H9 (cell line): ENCODE data around the gene HSPB1. TPM values are rescaled to one million over a fixed set of nuclear protein-coding genes. Genes with fewer than 3 reads are reported as not detected.
"Not testable (repeated sequence)": the region's sequence is repeated elsewhere in the genome, so short reads cannot be mapped to it uniquely, and the experiment has no call there.

Source experiments
- DNase-seq: peaks from one replicate; pipeline ENCODE4 v3.0.0-alpha.2; 2017
- H2AFZ ChIP-seq: one replicate; pipeline ENCODE4 v1.6.1; 2013; ENCODE audit warnings: mild to moderate bottlenecking, low read length, control low read depth, moderate library complexity
- H2AK5ac ChIP-seq: 2 replicates; pipeline ENCODE4 v1.6.1; 2013; ENCODE audit warnings: low read length, control low read depth, mixed read lengths; ENCODE audit not compliant: insufficient read length
- H2BK120ac ChIP-seq: one replicate; pipeline ENCODE4 v1.6.1; 2013; ENCODE audit warnings: low read depth, mild to moderate bottlenecking, low read length, control low read depth, inconsistent platforms; ENCODE audit not compliant: poor library complexity, severe bottlenecking
- H2BK12ac ChIP-seq: 2 replicates; pipeline ENCODE4 v1.6.1; 2013; ENCODE audit warnings: low read length, control low read depth, mixed read lengths, low read depth; ENCODE audit not compliant: insufficient read length
- H2BK15ac ChIP-seq: 2 replicates; pipeline ENCODE4 v1.6.1; 2013; ENCODE audit warnings: low read depth, low read length, control low read depth
- H2BK20ac ChIP-seq: one replicate; pipeline ENCODE4 v1.6.1; 2013; ENCODE audit warnings: low read depth, mild to moderate bottlenecking, low read length, control low read depth, inconsistent platforms; ENCODE audit not compliant: poor library complexity, severe bottlenecking
- H2BK5ac ChIP-seq: 2 replicates; pipeline ENCODE4 v1.6.1; 2013; ENCODE audit warnings: low read length, control low read depth, mixed read lengths; ENCODE audit not compliant: insufficient read length
- H3K14ac ChIP-seq: 2 replicates; pipeline ENCODE4 v1.6.1; 2013; ENCODE audit warnings: low read length, control low read depth; ENCODE audit not compliant: insufficient read depth
- H3K18ac ChIP-seq: 2 replicates; pipeline ENCODE4 v1.6.1; 2013; ENCODE audit warnings: low read depth, mild to moderate bottlenecking, mixed read lengths, low read length, control low read depth; ENCODE audit not compliant: insufficient read length
- H3K23ac ChIP-seq: 2 replicates; pipeline ENCODE4 v1.6.1; 2013; ENCODE audit warnings: low read length, control low read depth, mixed read lengths, low read depth; ENCODE audit not compliant: insufficient read length
- H3K23me2 ChIP-seq: 2 replicates; pipeline ENCODE4 v1.6.1; 2013; ENCODE audit warnings: low read depth, mild to moderate bottlenecking, mixed read lengths, low read length, control low read depth; ENCODE audit not compliant: insufficient read length, poor library complexity, severe bottlenecking
- H3K27ac ChIP-seq: 2 replicates; pipeline ENCODE4 v1.5.1; 2013; ENCODE audit warnings: low read length, control low read depth, mixed read lengths, low read depth; ENCODE audit not compliant: insufficient read length
- H3K27me3 ChIP-seq: 2 replicates; pipeline ENCODE4 v1.6.1; 2013; ENCODE audit warnings: low read length, control low read depth, inconsistent platforms; ENCODE audit not compliant: insufficient read depth
- H3K4ac ChIP-seq: 2 replicates; pipeline ENCODE4 v1.6.1; 2013; ENCODE audit warnings: low read depth, mild to moderate bottlenecking, control low read depth, inconsistent platforms, low read length, moderate library complexity
- H3K4me1 ChIP-seq: 2 replicates; pipeline ENCODE4 v1.6.1; 2013; ENCODE audit warnings: low read length, control low read depth, inconsistent platforms; ENCODE audit not compliant: insufficient read depth
- H3K4me2 ChIP-seq: 2 replicates; pipeline ENCODE4 v1.6.1; 2013; ENCODE audit warnings: low read length, control low read depth, mixed read lengths; ENCODE audit not compliant: insufficient read length, insufficient read depth
- H3K56ac ChIP-seq: 2 replicates; pipeline ENCODE4 v1.6.1; 2013; ENCODE audit warnings: low read depth, mild to moderate bottlenecking, mixed read lengths, low read length, control low read depth; ENCODE audit not compliant: insufficient read length
- H3K79me1 ChIP-seq: 2 replicates; pipeline ENCODE4 v1.6.1; 2013; ENCODE audit warnings: low read depth, mild to moderate bottlenecking, moderate library complexity, low read length, control low read depth, inconsistent platforms; ENCODE audit not compliant: insufficient read depth, poor library complexity, severe bottlenecking
- H3K79me2 ChIP-seq: 2 replicates; pipeline ENCODE4 v1.6.1; 2013; ENCODE audit warnings: low read length, control low read depth, inconsistent platforms; ENCODE audit not compliant: insufficient read depth
- H3K9ac ChIP-seq: 2 replicates; pipeline ENCODE4 v1.6.1; 2013; ENCODE audit warnings: low read length, control low read depth, mixed read lengths; ENCODE audit not compliant: insufficient read length; ENCODE audit errors: extremely low read depth
- H3K9me3 ChIP-seq: one replicate; pipeline ENCODE4 v1.6.1; 2013; ENCODE audit warnings: low read depth, low read length, inconsistent platforms; ENCODE audit not compliant: control insufficient read depth
- H3T11ph ChIP-seq: one replicate; pipeline ENCODE4 v1.6.1; 2013; ENCODE audit warnings: mild to moderate bottlenecking, low read length, control low read depth, inconsistent platforms
- H4K20me1 ChIP-seq: one replicate; pipeline ENCODE4 v1.6.1; 2013; ENCODE audit not compliant: control insufficient read depth, insufficient read length, insufficient read depth
- H4K5ac ChIP-seq: 2 replicates; pipeline ENCODE4 v1.6.1; 2013; ENCODE audit warnings: low read depth, mild to moderate bottlenecking, mixed read lengths, low read length, control low read depth; ENCODE audit not compliant: insufficient read length
- H4K8ac ChIP-seq: replicated peaks from 2 replicates; pipeline ENCODE4 v1.6.1; 2013; ENCODE audit warnings: low read length, control low read depth, mixed read lengths, low read depth; ENCODE audit not compliant: insufficient read length
- H4K91ac ChIP-seq: 2 replicates; pipeline ENCODE4 v1.6.1; 2013; ENCODE audit warnings: low read depth, mild to moderate bottlenecking, moderate library complexity, mixed read lengths, low read length, control low read depth; ENCODE audit not compliant: insufficient read length
- H3K27ac Mint-ChIP-seq, 3 experiments: 2 replicates in 2 of 3; 3 replicates in 1 of 3; pipeline ENCODE4 v1.8.0; 2020 to 2021; ENCODE audit warnings: mixed read lengths in 3 of 3, mild to moderate bottlenecking in 1 of 3, moderate library complexity in 1 of 3
- H3K27me3 Mint-ChIP-seq: 2 replicates; pipeline ENCODE4 v1.8.0; 2021; ENCODE audit warnings: low read depth, mild to moderate bottlenecking, moderate library complexity, mixed read lengths
- H3K36me3 Mint-ChIP-seq, 3 experiments: 2 replicates in 2 of 3; 3 replicates in 1 of 3; pipeline ENCODE4 v1.8.0; 2020 to 2021; ENCODE audit warnings: low read depth in 3 of 3, mixed read lengths in 3 of 3; ENCODE audit not compliant: insufficient read depth in 1 of 3
- H3K4me1 Mint-ChIP-seq, 2 experiments: 2 replicates each; pipeline ENCODE4 v1.8.0; 2020; ENCODE audit warnings: mixed read lengths in 2 of 2
- H3K4me3 Mint-ChIP-seq, 2 experiments: 2 replicates in 1 of 2; 3 replicates in 1 of 2; pipeline ENCODE4 v1.8.0; 2020 to 2021; ENCODE audit warnings: mild to moderate bottlenecking in 2 of 2, mixed read lengths in 2 of 2, moderate library complexity in 1 of 2
- H3K9me3 Mint-ChIP-seq, 2 experiments: 2 replicates in 1 of 2; 3 replicates in 1 of 2; pipeline ENCODE4 v1.8.0; 2020; ENCODE audit warnings: mild to moderate bottlenecking in 2 of 2, mixed read lengths in 2 of 2, moderate library complexity in 1 of 2
- WGBS: extraction: QIAGEN DNeasy Blood & Tissue Kit; methylation state at CpG from one replicate; pipeline ENCODE4 v1.1.7; 2013; ENCODE audit warnings: missing lambda C conversion rate, low lambda C conversion rate, mixed read lengths; ENCODE audit not compliant: insufficient read length; ENCODE audit errors: extremely low coverage; 5-methylcytosine and 5-hydroxymethylcytosine counted together
- total RNA-seq: library from RNA; stranded (reverse); gene quantifications from 2 replicates; pipeline ENCODE4 v1.2.1, GENCODE V29; 2021
- TF ChIP-seq, protein P1 (sequence below): fragments of 200-600 bp; sonication (generic); conservative IDR thresholded peaks from 3 replicates; pipeline ENCODE4 v1.8.0; 2021; ENCODE audit warnings: antibody characterized with exemption, mild to moderate bottlenecking

The HSPB1 gene
- total RNA-seq, 1 experiment from 2014 or later = 186 TPM

DNA sequence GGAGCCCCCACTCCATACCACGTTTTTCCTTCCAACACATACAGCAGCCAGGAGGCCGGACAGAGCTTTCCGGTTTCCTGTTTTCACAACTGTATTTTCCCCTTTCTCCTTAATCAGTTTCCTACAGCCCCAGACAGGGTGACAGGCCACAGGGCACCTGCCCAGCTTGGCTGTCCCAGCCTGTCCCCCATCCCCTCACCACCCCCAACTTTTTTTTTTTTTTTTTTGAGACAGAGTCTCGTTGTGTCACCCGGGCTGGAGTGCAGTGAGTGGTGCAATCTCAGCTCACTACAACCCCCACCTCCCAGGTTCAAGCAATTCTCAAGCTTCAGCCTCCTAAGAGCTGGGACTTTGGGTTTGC, 10.3 kb upstream of the HSPB1 start:
- peaks cover 25 to 38% of the 10 kb centered on the region in 2 experiments for H3K4me1 Mint-ChIP-seq
- TF ChIP-seq, protein P1, sequence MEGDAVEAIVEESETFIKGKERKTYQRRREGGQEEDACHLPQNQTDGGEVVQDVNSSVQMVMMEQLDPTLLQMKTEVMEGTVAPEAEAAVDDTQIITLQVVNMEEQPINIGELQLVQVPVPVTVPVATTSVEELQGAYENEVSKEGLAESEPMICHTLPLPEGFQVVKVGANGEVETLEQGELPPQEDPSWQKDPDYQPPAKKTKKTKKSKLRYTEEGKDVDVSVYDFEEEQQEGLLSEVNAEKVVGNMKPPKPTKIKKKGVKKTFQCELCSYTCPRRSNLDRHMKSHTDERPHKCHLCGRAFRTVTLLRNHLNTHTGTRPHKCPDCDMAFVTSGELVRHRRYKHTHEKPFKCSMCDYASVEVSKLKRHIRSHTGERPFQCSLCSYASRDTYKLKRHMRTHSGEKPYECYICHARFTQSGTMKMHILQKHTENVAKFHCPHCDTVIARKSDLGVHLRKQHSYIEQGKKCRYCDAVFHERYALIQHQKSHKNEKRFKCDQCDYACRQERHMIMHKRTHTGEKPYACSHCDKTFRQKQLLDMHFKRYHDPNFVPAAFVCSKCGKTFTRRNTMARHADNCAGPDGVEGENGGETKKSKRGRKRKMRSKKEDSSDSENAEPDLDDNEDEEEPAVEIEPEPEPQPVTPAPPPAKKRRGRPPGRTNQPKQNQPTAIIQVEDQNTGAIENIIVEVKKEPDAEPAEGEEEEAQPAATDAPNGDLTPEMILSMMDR = no peak
- DNase-seq = no peak
- Histone ChIP-seq H3K14ac (0 out of 2 replicates have a peak overlapping the region, but pooled peaks have one; percentile 32), H2BK12ac (no peak overlapping the region), H2BK120ac (no peak overlapping the region), H4K20me1 (no peaks in the 10 kb centered on the region), H4K5ac (no peak overlapping the region), H3K9me3 (no peaks in the 10 kb centered on the region), H2BK15ac (no peak overlapping the region; the same call in 1 of the 2 replicates), H3K23me2 (no peaks in the 10 kb centered on the region), H3K56ac (no peak overlapping the region), H3K4ac (no peak overlapping the region), H3K18ac (peak overlapping the region; percentile 40), H3K79me2 (no peaks in the 10 kb centered on the region), H3K4me1 (peaks cover 4% of the 10 kb centered on the region; the same call in 1 of the 2 replicates), H3K9ac (no peak overlapping the region), H3K27me3 (no peaks in the 10 kb centered on the region), H3K4me2 (no peak overlapping the region), H2AK5ac (no peak overlapping the region), H3K27ac (no peak overlapping the region), H3T11ph (no peak overlapping the region), H2AFZ (no peak overlapping the region), H2BK20ac (no peak overlapping the region), H3K23ac (no peak overlapping the region), H4K8ac (no peak overlapping the region), H3K79me1 (no peaks in the 10 kb centered on the region), H2BK5ac (no peak overlapping the region), H4K91ac (no peak overlapping the region)
- H3K27me3 Mint-ChIP-seq = peaks cover 5% of the 10 kb centered on the region
- no peaks in the 10 kb centered on the region; a peak in 1 of 5 replicates for H3K9me3 Mint-ChIP-seq
- H3K36me3 Mint-ChIP-seq = no peaks in the 10 kb centered on the region; a peak in 1 of 7 replicates
- WGBS = no CpG with 5 or more reads among the region's 5 CpGs
- no peak overlapping the region for H3K4me3 Mint-ChIP-seq
- peak overlapping the region; percentile 28 to 92 (median 81); a peak in 3 of 7 replicates for H3K27ac Mint-ChIP-seq

DNA sequence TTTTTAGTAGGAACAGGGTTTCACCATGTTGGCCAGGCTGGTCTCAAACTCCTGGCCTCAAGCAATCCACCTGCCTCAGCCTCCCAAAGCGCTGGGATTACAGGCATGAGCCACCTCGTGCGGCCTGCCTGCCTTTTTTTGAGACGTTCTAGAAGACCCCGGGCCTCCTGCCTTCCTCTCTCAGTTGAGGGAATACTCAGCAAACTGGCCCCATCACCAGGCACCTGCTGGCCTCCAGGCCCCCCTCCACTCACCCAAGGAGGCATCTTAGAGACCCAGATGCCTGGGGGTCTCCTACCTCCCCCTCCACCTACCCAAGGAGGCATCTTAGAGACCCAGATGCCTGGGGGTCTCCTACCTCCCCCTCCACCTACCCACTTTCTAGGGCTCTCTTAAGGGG, 9.6 kb upstream of the HSPB1 start:
- H4K20me1 ChIP-seq, H3K18ac ChIP-seq, H3K56ac ChIP-seq, H3K79me1 ChIP-seq, H3K4me2 ChIP-seq, DNase-seq, H3K4ac ChIP-seq, H3K23me2 ChIP-seq, H3K4me1 ChIP-seq, H3K9me3 Mint-ChIP-seq, H3K9me3 ChIP-seq, H4K91ac ChIP-seq, H2BK5ac ChIP-seq, H3K23ac ChIP-seq, H2AFZ ChIP-seq, H3K36me3 Mint-ChIP-seq, H3K14ac ChIP-seq, H3K79me2 ChIP-seq, H4K5ac ChIP-seq, H3K27me3 ChIP-seq, H4K8ac ChIP-seq, H2BK15ac ChIP-seq, H3K9ac ChIP-seq, H3K27me3 Mint-ChIP-seq, H3K4me3 Mint-ChIP-seq, H2BK20ac ChIP-seq, H3K27ac Mint-ChIP-seq, H2AK5ac ChIP-seq, H2BK120ac ChIP-seq, H2BK12ac ChIP-seq, H3T11ph ChIP-seq, H3K27ac ChIP-seq: not testable (repeated sequence)
- WGBS = no CpG with 5 or more reads among the region's 5 CpGs
- H3K4me1 Mint-ChIP-seq = peaks cover 25 to 41% of the 10 kb centered on the region in 2 experiments
